K562 (cell line): Measurements from ENCODE around the gene DAD1. TPM values are rescaled to one million over a fixed set of nuclear protein-coding genes. Genes with fewer than 3 reads are reported as not detected.

Source experiments
- ATAC-seq: fragments of 200-7000 bp; cut with Tn5 transposase; 3 replicates; pipeline ENCODE4 v1.9.1; 2020; ENCODE audit warnings: moderate library complexity
- BruUV-seq: library from RNA; stranded (reverse); fragments of 400-500 nt; replicated peaks from 2 replicates; lab custom pipeline; 2021; lab: Mats Ljungman, UMichigan
- CTCF ChIA-PET: fragments of 300-600 bp; formaldehyde crosslinking; extraction: SDS; loops from one replicate; lab custom pipeline; 2021; ENCODE audit warnings: low intra/inter-chr PET ratio; lab: Yijun Ruan, JAX
- POLR2A ChIA-PET: fragments of 300-600, 350-650 bp; sonication (Branson Sonifier 250); formaldehyde crosslinking; extraction: SDS; loops from one replicate; lab custom pipeline; 2021; ENCODE audit warnings: antibody characterized with exemption, inconsistent platforms; lab: Yijun Ruan, JAX
- DNase-seq, 4 experiments: peaks; one replicate each; pipeline versions ENCODE4 v3.0.0 to v3.0.0-alpha.2; 2011 to 2018; ENCODE audit warnings: low spot score in 3 of 4, mixed read lengths in 3 of 4; ENCODE audit errors: extremely low read depth in 1 of 4
- FAIRE-seq: peaks from 2 replicates; lab custom pipeline; 2011; peaks lifted over from hg19 to GRCh38; lab: Jason Lieb, UNC
- H2AFZ ChIP-seq: 2 replicates; pipeline ENCODE4 v1.6.0; 2011; ENCODE audit warnings: low read depth, low read length, control low read depth, inconsistent platforms
- H3K27ac ChIP-seq: fragments of 200-600 bp; 3 replicates; pipeline ENCODE4 v1.8.0; 2011; ENCODE audit warnings: low read depth, mild to moderate bottlenecking, control low read depth, inconsistent platforms, low read length, moderate library complexity, mixed read lengths; ENCODE audit errors: extremely low read depth
- H3K27me3 ChIP-seq, 2 experiments: fragments of 300-600 bp in 1 of 2; 2 replicates in 1 of 2; 3 replicates in 1 of 2; pipeline versions ENCODE4 v1.6.0 to v1.8.0; 2011; ENCODE audit warnings: inconsistent platforms in 2 of 2, low read length in 2 of 2, mild to moderate bottlenecking in 1 of 2, mixed read lengths in 1 of 2, moderate library complexity in 1 of 2; ENCODE audit not compliant: control insufficient read depth in 2 of 2, insufficient read depth in 2 of 2
- H3K36me3 ChIP-seq: fragments of 300-600 bp; 3 replicates; pipeline ENCODE4 v1.8.0; 2011; ENCODE audit warnings: mild to moderate bottlenecking, low read length, inconsistent platforms; ENCODE audit not compliant: control insufficient read depth, insufficient read depth
- H3K4me1 ChIP-seq, 2 experiments: fragments of 200-600 bp in 1 of 2; replicated peaks in 1 of 2; 2 replicates in 1 of 2; 3 replicates in 1 of 2; pipeline versions ENCODE4 v1.5.1 to v1.8.0; 2011; ENCODE audit warnings: inconsistent platforms in 2 of 2, low read length in 2 of 2, mild to moderate bottlenecking in 1 of 2, mixed read lengths in 1 of 2, moderate library complexity in 1 of 2; ENCODE audit not compliant: control insufficient read depth in 2 of 2, insufficient read depth in 2 of 2
- H3K4me2 ChIP-seq: 2 replicates; pipeline ENCODE4 v1.6.1; 2011; ENCODE audit warnings: low read length, control low read depth, inconsistent platforms, mixed read lengths; ENCODE audit not compliant: insufficient read depth
- H3K4me3 ChIP-seq: fragments of 200-600 bp; sonication (generic), shearing (Covaris generic); 2 replicates; pipeline ENCODE4 v1.5.1; 2016; ENCODE audit warnings: control low read depth, inconsistent platforms
- H3K79me2 ChIP-seq: fragments of 200-600 bp; 3 replicates; pipeline ENCODE4 v1.8.0; 2011; ENCODE audit warnings: low read length, inconsistent platforms; ENCODE audit not compliant: control insufficient read depth, insufficient read depth
- H3K9ac ChIP-seq, 2 experiments: 2 replicates each; pipeline versions ENCODE4 v1.6.0 to v1.6.1; 2011; ENCODE audit warnings: low read depth in 2 of 2, low read length in 2 of 2, control low read depth in 1 of 2, inconsistent platforms in 1 of 2, mild to moderate bottlenecking in 1 of 2, mixed read lengths in 1 of 2; ENCODE audit not compliant: insufficient read depth in 1 of 2
- H3K9me1 ChIP-seq: one replicate; pipeline ENCODE4 v1.6.0; 2011; ENCODE audit warnings: inconsistent platforms, mild to moderate bottlenecking, low read length, moderate library complexity; ENCODE audit not compliant: control insufficient read depth, insufficient read depth
- H3K9me3 ChIP-seq: replicated peaks from 2 replicates; pipeline ENCODE4 v1.5.1; 2011; ENCODE audit warnings: low read depth, low read length, inconsistent platforms; ENCODE audit not compliant: control insufficient read depth, insufficient read depth
- H4K20me1 ChIP-seq: replicated peaks from 2 replicates; pipeline ENCODE4 v1.6.1; 2011; ENCODE audit warnings: low read length, inconsistent platforms, mixed read lengths; ENCODE audit not compliant: control insufficient read depth, insufficient read depth
- MCM5 ChIP-seq: fragments of 450-650 bp; IDR thresholded peaks from 2 replicates; pipeline ENCODE4 v1.6.1; 2016; ENCODE audit warnings: low read depth
- PHF20 ChIP-seq: fragments of 450-650 bp; IDR thresholded peaks from 2 replicates; pipeline ENCODE4 v1.6.1; 2018; ENCODE audit not compliant: partially characterized antibody
- SRF ChIP-seq, 2 experiments: fragments of 250-450, 450-650 bp in 1 of 2; sonication (Bioruptor Pico) in 1 of 2; sonication (generic) in 1 of 2; formaldehyde crosslinking; IDR thresholded peaks; 2 replicates each; pipeline versions ENCODE4 v1.5.0 to v1.5.1; 2020 to 2022; ENCODE audit warnings: mild to moderate bottlenecking in 1 of 2, missing genetic modification reagents in 1 of 2
- SRSF1 ChIP-seq: fragments of 200-400 bp; formaldehyde crosslinking; IDR thresholded peaks from 2 replicates; pipeline ENCODE4 v1.6.1; 2017; ENCODE audit warnings: mild to moderate bottlenecking, low read depth, low read length, moderate library complexity
- WGBS: fragments of 100-300 bp; shearing (Covaris generic); methylation state at CpG from one replicate; pipeline ENCODE4 v1.1.6; 2016; ENCODE audit warnings: low coverage, mixed read lengths; ENCODE audit not compliant: insufficient coverage; ENCODE audit errors: missing lambda C conversion rate; 5-methylcytosine and 5-hydroxymethylcytosine counted together
- in situ Hi-C: fragments of 300-500 bp; cut with MboI; formaldehyde crosslinking; loops from 4 replicates; pipeline ENCODE4 v1.15.0; 2018; ENCODE audit warnings: inconsistent platforms, mixed read lengths
- intact Hi-C: fragments of 100-400 bp; cut with micrococcal nuclease; formaldehyde crosslinking; loops from 2 replicates; pipeline ENCODE4 v1.14.2; 2022
- polyA plus RNA-seq, 8 experiments: library from polyadenylated mRNA; depleted of rRNA in 4 of 8; stranded (reverse) in 5 of 8; unstranded in 3 of 8; fragments of >200 nt; fragmentation: Nextera tagmentation in 2 of 8; fragmentation: Illumina TruSeq in 1 of 8; extraction: Ambion mirVana in 2 of 8; extraction: Trizol in 1 of 8; gene quantifications; 2 replicates each; pipeline versions ENCODE4 v1.2.1 to v1.2.3, GENCODE V29; 2011 to 2014; ENCODE audit warnings: inconsistent platforms in 1 of 8, missing spikeins in 1 of 8
- total RNA-seq, 7 experiments: library from RNA; depleted of rRNA in 6 of 7; stranded (reverse); fragments of >200 nt in 6 of 7; fragmentation: Illumina TruSeq in 2 of 7; extraction: Trizol in 2 of 7; gene quantifications; 2 replicates each; pipeline versions ENCODE4 v1.2.1 to v1.2.3, GENCODE V29; 2011 to 2021; ENCODE audit warnings: low replicate concordance in 1 of 7
- TF ChIP-seq, protein P1 (sequence below): conservative IDR thresholded peaks from 2 replicates; pipeline ENCODE4 v1.6.1; 2011; ENCODE audit warnings: low read depth, mild to moderate bottlenecking, low read length; ENCODE audit not compliant: control insufficient read depth

The DAD1 gene
- total and polyA plus RNA-seq, 9 of the 15 experiments (the other 6 are each of a cell fraction or from before 2014, with no cell fraction given): 104 to 617 (median 222) TPM

DNA sequence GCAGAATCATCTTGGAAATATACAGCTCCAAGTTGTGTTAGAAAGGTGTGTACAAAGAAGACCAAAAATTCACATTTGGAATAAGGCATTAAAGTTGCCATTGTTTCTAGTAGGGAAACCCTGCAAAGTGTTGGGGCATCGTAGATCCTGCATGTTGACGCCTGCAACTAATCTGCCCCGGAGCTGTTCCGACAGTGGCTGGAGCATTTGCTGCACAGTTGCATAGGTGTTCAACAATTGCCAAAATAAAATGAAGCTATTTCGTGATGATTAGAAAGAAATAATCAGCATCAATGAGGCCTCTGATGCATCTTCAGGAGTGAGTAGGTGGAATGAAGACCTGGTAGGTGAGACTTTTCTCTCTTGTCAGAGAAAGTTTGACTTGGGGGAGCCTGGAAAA, 47.3 kb downstream of the DAD1 start (continued):
- TF ChIP-seq, protein P1, sequence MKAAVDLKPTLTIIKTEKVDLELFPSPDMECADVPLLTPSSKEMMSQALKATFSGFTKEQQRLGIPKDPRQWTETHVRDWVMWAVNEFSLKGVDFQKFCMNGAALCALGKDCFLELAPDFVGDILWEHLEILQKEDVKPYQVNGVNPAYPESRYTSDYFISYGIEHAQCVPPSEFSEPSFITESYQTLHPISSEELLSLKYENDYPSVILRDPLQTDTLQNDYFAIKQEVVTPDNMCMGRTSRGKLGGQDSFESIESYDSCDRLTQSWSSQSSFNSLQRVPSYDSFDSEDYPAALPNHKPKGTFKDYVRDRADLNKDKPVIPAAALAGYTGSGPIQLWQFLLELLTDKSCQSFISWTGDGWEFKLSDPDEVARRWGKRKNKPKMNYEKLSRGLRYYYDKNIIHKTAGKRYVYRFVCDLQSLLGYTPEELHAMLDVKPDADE: no peak
- no peak for TF ChIP-seq MCM5
- TF ChIP-seq PHF20: no peak
- TF ChIP-seq SRF (CRISPR knock-in tag; IDR thresholded peaks at IDR 0.05): no peak

DNA sequence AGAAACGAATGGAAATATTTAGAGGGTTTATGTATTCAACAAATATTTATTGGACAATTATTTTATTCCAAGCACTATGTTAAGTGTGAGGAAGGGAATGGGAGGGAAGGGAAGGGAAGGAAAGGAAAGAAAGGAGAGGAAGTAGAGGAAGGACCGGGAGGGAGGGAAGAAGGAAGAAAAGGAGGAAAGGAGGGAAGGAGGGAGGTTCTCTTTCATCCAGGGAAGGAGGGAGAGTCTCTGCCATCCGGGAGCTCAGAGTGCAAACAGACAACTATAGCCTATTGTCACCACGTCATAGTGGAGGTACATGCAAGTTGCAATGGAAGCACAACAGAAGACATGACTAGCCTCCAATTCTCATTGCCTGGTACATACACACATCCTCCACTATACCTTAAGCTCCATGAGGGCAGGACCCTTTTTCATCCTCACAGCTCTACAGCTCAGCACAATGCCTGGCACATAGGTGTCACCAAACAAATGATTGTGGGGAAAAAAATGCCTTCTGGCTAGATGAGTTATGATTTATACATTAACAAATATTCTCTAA, 48.1 kb downstream of the DAD1 start:
- in situ Hi-C loops: no loop called here

More for the DNA sequence above, 48.1 kb downstream of the DAD1 start:
- H3K9me3 ChIP-seq: no peaks in the 10 kb centered on the region
- POLR2A ChIA-PET: interaction anchor here (1.2 kb wide), 1 partner anchor 11 kb away, joined by 4 read pairs; no protein-coding TSS in a partner anchor
- H2AFZ ChIP-seq: no peak overlapping the region
- H3K79me2 ChIP-seq: no peaks in the 10 kb centered on the region
- no peak overlapping the region for H3K9ac ChIP-seq
- H3K4me1 ChIP-seq: peaks cover 0 to 19% of the 10 kb centered on the region in 2 experiments; a peak in 4 of 5 replicates
- BruUV-seq: no TSS peak
- DNase-seq (no peak), FAIRE-seq (no peak), ATAC-seq (no peak)
- no peaks in the 10 kb centered on the region for H3K36me3 ChIP-seq
- no peak overlapping the region for H3K27ac ChIP-seq
- no peaks in the 10 kb centered on the region for H4K20me1 ChIP-seq
- CTCF ChIA-PET: no interaction called here
- intact Hi-C loops: no loop called here
- H3K4me3 ChIP-seq: no peak overlapping the region
- no peak for TF ChIP-seq SRSF1
- TF ChIP-seq, all 486 proteins: peak for 0
- Histone ChIP-seq H3K27me3 (peaks cover 0 to 3% of the 10 kb centered on the region in 2 experiments; a peak in 2 of 5 replicates), H3K9me1 (no peaks in the 10 kb centered on the region), H3K4me2 (no peak overlapping the region)
- WGBS: 17% methylated on average over 3 of the region's 4 CpGs
